Measurements from ENCODE around the gene BAHCC1. TPM values are rescaled to one million over a fixed set of nuclear protein-coding genes. Genes with fewer than 3 reads are reported as not detected.
"Not testable (repeated sequence)": the region's sequence is repeated elsewhere in the genome, so short reads cannot be mapped to it uniquely, and the experiment has no call there.

BAHCC1 gene
- polyA plus RNA-seq, 1 donor = 10.8 TPM

GRCh38 chr17:81413497-81414135 lies 18.4 kb downstream of the BAHCC1 start:
- DNase-seq (ENCODE audit: low read depth) = no peak

- DNase-seq (ENCODE audit: low read depth) = no peak
Measured at GRCh38 chr17:81414756-81415516, 19.7 kb downstream of the BAHCC1 start.

- no peak for DNase-seq (ENCODE audit: low read depth)
Measured at GRCh38 chr17:81415681-81416080, 20.4 kb downstream of the BAHCC1 start.

- no peak for DNase-seq (ENCODE audit: low read depth)
Measured at GRCh38 chr17:81416612-81417011, 21.4 kb downstream of the BAHCC1 start.

- DNase-seq (ENCODE audit: low read depth) = no peak
Measured at GRCh38 chr17:81417049-81417878, 22.0 kb downstream of the BAHCC1 start.

GRCh38 chr17:81417879-81418709 lies 22.8 kb downstream of the BAHCC1 start:
- DNase-seq (ENCODE audit: low read depth) = no peak

- no peak for DNase-seq (ENCODE audit: low read depth)
Measured at GRCh38 chr17:81418710-81419318, 23.6 kb downstream of the BAHCC1 start.

- no peak for DNase-seq (ENCODE audit: low read depth)
Measured at GRCh38 chr17:81419319-81419885, 24.1 kb downstream of the BAHCC1 start.

GRCh38 chr17:81419886-81420768 lies 24.9 kb downstream of the BAHCC1 start:
- DNase-seq (ENCODE audit: low read depth) = no peak

- no peak for DNase-seq (ENCODE audit: low read depth)
Measured at GRCh38 chr17:81420769-81421462, 25.7 kb downstream of the BAHCC1 start.

- no peak for DNase-seq (ENCODE audit: low read depth)
Measured at GRCh38 chr17:81422776-81423697, 27.8 kb downstream of the BAHCC1 start.

GRCh38 chr17:81423698-81424071 lies 28.4 kb downstream of the BAHCC1 start:
- no peak for DNase-seq (ENCODE audit: low read depth)

- no peak for DNase-seq (ENCODE audit: low read depth)
Measured at GRCh38 chr17:81424151-81425017, 29.1 kb downstream of the BAHCC1 start.

- not testable (repeated sequence) for DNase-seq (ENCODE audit: low read depth)
Measured at GRCh38 chr17:81425041-81425440, 29.8 kb downstream of the BAHCC1 start.

- not testable (repeated sequence) for DNase-seq (ENCODE audit: low read depth)
Measured at GRCh38 chr17:81425716-81426392, 30.6 kb downstream of the BAHCC1 start.

- no peak for DNase-seq (ENCODE audit: low read depth)
Measured at GRCh38 chr17:81426393-81427172, 31.3 kb downstream of the BAHCC1 start.
